ENCODE data around the gene CLIP4.

DNA sequence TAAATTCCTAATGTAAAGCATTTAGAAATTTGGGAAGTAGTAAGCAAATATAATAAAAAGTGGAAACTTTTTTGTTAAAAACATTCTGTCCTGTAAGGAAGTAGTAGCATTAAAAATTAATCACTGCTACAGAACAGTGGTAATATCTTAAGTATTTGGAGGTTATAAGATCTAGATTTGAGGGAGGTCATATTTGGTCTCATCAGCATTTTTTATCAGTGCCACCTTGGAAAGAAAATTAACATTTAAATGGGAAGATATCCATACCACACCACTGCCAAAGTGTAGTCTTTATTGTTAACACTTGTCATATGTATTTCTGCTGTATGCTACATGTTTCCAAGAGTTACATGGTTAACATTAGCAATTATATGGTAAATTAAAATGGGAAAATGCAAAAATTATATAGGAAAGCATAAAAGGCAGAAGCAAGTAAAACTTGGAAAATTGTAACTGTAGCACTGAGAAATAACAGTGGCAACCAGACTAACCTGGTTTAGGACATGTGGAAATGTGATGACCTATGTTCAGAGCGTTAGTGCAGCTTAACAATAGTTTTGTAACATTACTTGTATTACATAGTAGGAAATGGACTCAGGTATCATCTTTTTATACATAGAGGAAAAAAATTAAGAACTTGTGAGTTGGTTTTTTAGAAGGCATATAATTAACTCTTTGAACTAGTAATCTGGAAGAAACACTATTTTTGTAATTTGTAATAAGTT is 47.2 kb downstream of the CLIP4 start:
- TF ChIP-seq, protein P1, sequence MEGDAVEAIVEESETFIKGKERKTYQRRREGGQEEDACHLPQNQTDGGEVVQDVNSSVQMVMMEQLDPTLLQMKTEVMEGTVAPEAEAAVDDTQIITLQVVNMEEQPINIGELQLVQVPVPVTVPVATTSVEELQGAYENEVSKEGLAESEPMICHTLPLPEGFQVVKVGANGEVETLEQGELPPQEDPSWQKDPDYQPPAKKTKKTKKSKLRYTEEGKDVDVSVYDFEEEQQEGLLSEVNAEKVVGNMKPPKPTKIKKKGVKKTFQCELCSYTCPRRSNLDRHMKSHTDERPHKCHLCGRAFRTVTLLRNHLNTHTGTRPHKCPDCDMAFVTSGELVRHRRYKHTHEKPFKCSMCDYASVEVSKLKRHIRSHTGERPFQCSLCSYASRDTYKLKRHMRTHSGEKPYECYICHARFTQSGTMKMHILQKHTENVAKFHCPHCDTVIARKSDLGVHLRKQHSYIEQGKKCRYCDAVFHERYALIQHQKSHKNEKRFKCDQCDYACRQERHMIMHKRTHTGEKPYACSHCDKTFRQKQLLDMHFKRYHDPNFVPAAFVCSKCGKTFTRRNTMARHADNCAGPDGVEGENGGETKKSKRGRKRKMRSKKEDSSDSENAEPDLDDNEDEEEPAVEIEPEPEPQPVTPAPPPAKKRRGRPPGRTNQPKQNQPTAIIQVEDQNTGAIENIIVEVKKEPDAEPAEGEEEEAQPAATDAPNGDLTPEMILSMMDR (conservative IDR thresholded peaks at IDR 0.05; ENCODE audit: low read length): no peak
- TF ChIP-seq EZH2phosphoT487 (IDR thresholded peaks at IDR 0.05; ENCODE audit: borderline replicate concordance): no peak

All from Loucy (cell line).